Bone marrow (tissue), 2 donors: ENCODE data around the gene BCAS3.
"Not testable (repeated sequence)": the region's sequence is repeated elsewhere in the genome, so short reads cannot be mapped to it uniquely, and the experiment has no call there.

Source experiments
- DNase-seq, 2 donors: peaks; one replicate each; lab custom pipeline; 2025; lab: John Stamatoyannopoulos, UW

The BCAS3 gene

DNA sequence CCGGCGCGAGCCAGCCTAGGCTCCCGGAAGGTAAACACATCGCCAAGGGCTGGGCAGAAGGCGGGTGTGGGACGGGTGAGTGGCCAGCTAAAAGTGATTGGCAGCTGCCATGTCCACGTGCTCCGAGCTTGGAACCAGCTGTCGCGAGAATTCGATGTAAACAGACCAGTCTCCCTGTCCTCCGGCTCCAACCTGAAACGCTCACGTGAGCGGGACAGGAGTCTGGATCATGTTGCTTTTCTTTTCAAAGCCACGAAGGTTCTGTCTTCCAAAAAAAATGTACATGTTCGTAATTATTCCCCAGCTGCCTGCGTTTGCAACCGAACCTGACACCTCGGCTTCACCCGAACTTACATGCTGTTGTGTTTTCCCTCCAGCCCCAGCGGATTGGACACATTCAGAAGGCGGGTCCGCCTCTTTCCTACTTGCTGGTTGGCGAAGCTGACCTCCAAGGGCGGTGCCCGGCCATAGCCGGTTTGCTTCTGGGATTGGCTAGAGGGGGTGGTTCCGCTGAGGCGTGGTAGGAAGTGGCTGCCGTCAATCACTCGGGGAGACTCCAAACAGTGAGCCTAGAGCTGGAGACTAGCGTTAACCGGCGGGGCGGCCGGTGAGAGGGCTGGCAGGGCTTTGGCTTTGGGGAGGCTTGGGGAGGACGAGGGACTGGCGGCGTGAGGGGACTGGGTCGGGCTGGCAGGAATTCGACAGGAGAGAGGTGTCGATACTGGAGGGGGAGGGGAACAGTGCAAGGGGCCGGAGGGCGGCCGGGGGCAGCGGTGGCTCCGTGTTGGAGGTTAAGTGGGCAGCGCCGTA lies at the start of gene BCAS3:
BCAS3 (plus strand) TSS at position 544 of the 810 bp plus-strand sequence.
- peak; percentile 88 to 98 for DNase-seq

DNA sequence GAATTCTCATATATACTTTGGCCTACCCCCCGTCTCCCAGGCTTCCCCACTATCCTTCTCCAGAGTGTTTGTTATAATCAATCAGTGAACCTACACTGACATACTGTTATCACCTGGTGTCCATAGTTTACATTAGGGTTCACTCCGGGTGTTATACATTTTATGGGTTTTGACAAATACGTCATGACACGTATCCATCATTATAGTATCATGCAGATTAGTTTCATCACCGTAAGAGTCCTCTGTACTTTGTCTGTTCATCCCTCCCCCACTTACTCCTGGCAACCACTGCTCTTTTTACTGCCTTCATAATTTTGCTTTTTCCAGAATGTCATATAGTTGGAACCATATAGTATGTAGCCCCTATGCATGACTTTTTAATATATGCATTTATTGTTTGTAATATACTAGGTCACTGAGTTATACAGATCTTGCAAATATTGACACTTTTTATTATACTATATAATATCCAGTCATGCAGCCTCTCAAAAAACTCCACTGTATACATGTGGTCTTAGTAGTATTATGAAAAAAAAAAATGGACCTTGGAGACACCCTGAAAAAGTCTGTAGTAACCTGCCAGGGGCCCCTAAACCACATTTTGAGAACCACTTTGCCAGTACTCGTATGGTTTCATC lies 49.3 kb upstream of the BCAS3 start:
- DNase-seq = no peak

DNA sequence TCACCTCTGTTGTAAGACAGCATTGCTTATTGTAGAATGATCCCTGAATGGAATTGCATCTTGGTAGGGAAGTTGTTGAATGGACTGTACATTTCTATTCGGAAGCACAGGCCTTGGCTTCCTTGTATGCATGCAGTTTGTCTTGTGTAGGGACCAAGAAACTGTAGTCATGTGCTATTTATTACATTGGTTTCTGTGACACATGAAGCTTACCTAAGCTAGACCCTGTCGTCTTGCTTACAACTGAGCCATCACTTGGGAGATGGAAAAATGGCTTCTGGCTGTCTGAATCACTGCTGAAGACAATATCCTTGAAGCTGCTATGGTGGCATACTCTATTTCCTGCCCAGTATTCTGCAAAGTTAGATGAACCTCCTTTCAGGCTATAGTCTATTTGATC lies 48.5 kb upstream of the BCAS3 start:
- no peak for DNase-seq

DNA sequence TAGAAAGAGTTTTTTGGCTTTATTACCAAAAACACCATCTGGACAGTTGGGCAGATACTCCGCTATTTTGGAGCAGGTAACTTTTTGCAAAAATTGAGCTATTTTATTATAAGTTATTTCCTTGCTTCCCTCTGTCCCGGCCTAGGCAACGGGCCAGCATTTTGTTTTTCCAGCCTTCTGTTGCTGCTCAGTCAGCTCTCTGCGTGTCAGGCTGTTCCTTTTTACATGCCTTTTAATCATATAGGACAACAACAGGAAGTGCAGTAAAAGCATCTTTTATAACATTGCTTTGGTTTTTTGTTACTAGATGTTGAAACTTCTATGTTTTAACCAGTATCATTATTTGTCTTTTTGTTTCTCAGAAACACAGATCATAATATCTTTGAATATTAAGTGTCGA lies 47.3 kb upstream of the BCAS3 start:
- DNase-seq = no peak

- DNase-seq = no peak
Observed at GRCh38 chr17:60631119-60631518, 46.5 kb upstream of the BCAS3 start.

GRCh38 chr17:60637683-60638082 lies 40.0 kb upstream of the BCAS3 start:
- no peak for DNase-seq

DNA sequence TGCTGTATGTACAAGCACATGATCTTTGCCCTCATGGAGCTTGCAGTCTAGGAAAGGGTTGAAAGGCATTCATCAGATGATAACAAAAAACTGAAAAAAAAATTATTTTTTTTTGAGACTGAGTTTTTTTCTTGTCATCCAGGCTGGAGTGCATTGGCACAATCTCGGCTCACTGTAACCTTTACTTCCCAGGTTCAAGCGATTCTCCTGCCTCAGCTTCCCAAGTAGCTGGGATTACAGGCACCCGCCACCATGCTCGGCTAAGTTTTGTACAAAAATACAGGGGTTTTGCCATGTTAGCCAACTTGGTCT lies 38.7 kb upstream of the BCAS3 start:
- no peak for DNase-seq

GRCh38 chr17:60640503-60640902 lies 37.1 kb upstream of the BCAS3 start:
- peak in 1 of 2 donors; percentile 26 for DNase-seq

GRCh38 chr17:60641126-60641525 lies 36.5 kb upstream of the BCAS3 start:
- DNase-seq = no peak

DNA sequence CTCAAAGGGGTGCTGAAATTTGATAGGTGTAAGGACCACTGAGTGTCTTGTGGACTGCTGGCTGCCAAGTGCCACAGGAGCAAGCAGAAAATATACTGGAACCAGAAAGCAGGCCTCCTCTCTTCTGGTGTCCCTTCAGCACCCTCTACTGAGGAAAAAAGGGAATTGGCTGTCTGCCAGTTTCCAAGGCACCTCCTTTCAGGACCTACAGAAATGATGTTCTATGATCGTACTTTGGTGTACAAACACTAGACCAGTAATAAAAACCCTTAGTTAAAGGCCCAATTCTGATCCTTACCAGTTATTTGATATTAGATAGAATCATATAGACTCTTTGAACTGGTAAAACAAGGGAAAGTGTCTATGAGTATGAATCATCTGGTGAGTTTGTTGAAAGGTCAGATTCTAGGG lies 35.8 kb upstream of the BCAS3 start:
- peak; percentile 2 to 57 for DNase-seq

DNA sequence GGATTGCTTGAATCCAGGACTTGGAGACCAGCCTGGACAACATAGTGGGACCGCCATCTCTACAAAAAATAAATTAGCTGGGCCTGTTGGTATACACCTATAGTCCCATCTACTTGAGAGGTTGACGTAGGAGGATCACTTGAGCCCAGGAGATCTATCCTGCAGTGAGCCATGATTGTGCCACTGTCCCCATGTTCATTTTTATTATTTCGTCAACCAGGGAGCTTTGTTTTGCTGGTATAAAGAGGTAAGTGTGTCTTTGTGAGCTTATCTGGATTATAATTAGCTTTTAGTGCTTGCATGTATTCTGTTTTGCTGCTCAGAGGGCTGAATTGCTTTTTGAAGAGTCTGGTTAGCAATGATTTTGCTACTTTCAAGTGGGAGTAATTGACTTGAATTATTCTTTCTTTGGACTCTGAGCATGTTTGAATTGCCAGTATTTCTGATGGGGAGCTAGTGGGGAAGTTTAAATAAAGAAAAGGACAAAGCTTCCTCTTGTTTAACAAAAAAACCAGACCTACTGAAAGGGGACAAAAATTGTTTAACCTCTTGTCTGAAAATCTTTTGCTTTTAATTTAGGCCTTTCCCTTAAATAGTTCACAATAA lies 31.6 kb upstream of the BCAS3 start:
- DNase-seq = no peak

DNA sequence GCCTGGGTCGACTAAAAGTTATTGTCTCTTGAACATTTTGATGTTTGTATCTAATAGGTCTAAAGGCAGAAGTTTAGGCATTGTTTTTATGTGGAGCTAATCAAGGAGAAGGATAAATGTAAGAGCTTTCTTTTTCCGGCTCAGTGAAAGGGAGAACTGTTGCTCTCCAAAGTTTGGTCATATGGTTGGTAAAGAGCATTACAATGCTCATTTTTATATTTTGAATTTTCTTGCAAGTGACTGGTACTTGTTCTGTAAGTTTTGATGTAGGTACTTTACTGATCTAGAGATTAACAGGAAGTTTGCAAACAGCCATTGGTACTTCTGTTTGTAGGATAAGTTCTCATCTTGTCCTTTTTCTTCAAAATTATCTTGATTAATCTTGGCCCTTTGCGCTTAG lies 30.9 kb upstream of the BCAS3 start:
- no peak for DNase-seq

GRCh38 chr17:60647705-60648104 lies 29.9 kb upstream of the BCAS3 start:
- DNase-seq = no peak

DNA sequence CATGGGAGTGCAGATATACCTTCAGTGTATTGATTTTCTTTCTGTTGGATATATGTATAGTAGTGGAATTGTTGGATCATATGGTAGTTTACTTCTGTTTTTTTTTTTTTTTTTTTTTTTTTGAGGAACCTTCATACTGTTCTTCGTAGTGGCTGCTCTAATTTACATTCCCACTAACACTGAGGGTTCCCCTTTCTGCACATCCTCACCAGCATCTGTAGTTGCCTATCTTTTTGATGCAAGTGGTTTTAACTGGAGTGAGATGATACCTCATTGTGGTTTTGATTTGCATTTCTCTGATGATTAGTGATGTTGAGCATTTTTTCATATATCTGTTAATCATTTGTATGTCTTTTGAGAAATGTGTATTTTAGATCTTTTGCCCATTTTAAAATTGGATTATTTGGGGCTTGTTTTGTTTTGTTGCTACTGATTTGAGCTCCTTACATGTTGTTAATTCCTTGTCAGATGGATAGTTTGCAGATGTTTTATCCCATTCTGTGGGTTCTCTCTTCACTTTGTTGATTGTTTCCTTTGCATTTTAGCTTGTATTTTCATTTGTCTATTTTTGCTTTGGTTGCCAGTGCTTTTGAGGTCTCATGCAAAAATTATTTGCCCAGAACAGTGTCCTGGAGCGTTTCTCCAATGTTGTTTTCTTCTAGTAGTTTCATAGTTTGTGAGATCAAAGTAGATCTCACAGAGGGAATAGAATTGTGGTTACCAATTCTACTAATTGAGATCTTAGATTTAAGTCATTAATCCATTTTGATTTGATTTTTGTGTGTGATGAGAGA lies 25.0 kb upstream of the BCAS3 start:
- DNase-seq = peak in 1 of 2 donors; percentile 37

DNA sequence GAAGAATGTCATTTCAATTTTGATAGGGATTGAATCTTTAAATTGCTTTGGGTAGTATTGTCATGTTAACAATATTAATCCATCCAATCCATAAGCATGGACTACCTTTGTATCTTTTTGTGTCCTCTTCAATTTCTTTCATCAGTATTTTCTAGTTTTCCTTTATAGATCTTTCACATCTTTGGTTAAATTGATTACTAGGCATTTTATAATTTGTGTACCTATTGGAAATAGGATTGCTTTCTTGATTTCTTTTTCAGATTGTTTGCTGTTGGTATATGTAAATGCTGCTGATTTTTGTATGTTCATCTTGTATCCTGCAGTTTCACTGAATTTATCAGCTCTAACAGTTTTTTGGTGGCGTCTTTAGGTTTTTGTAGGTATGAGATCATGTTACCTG lies 24.1 kb upstream of the BCAS3 start:
- no peak for DNase-seq

DNA sequence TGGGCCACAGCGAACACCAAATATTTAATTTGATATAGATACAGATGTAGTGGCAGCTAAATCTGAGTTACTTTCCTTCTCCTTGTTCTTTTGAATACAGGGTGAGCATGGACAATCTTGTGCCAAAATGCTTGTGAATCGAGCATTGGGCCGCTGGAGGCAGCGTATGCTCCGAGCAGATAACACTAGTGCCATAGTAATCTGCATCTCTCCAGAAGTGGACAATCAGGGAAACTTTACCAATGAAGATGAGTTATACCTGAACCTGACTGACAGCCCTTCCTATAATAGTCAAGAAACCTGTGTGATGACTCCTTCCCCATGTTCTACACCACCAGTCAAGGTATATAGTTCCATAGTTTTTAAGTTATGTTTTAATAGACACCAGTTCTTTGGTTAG lies 21.2 kb upstream of the BCAS3 start:
- no peak for DNase-seq

DNA sequence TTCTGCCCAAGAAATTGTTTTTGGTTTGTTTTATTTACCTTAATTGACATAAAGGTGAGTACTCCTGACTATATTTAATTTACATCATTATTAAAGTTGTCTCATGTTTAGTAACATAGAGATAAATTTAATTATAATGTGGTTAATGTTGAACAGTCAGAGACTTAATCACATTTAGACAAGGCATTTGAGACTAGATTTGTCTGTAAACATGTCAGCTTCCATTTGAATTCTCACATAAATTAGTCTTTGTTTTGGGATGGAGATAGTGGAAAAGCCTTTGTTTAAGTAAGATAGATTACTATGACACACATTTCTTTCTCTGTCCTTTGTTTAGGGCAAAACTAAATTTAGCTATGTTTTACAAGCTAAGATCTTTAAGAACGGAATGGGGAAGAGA lies 18.5 kb upstream of the BCAS3 start:
- DNase-seq = no peak

GRCh38 chr17:60661489-60661888 lies 16.2 kb upstream of the BCAS3 start:
- no peak for DNase-seq

DNA sequence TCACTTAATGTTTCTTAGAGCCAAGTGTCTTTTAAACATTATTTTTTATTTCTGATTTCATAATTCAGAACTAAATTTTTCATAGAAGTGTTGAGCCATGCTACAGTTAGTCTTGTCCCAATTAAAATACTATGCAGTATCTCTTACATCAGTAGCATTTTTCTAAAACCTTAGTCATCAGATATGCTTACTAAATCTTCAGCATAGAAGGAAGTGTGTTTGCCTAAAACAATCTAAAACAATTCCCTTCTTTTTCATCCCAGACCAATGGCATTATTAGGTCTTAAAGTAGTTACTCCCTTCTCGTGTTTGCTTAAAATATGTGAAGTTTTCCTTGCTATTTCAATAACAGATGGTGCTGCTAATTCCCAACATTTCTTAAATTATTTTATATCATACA lies 13.6 kb upstream of the BCAS3 start:
- DNase-seq = no peak

GRCh38 chr17:60665602-60666001 lies 12.0 kb upstream of the BCAS3 start:
- DNase-seq = no peak

DNA sequence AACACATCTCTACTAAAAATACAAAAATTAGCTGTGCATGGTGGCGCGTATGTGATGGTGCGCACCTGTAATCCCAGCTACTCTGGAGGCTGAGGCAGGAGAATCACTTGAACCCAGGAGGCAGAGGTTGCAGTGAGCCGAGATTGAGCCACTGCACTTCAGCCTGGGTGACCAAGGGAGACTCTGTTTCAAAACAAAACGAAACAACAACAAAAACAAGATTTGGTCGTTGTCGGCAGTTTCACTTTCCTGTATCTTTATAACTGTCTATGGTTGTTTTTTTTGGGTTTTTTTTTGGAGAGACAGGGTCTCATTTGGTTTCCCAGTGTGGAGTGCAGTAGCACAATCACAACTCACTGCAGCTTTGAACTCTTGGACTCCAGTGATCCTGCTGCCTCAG lies 8.9 kb upstream of the BCAS3 start:
- not testable (repeated sequence) for DNase-seq

- no peak for DNase-seq
Observed at GRCh38 chr17:60671482-60671881, 6.2 kb upstream of the BCAS3 start.

DNA sequence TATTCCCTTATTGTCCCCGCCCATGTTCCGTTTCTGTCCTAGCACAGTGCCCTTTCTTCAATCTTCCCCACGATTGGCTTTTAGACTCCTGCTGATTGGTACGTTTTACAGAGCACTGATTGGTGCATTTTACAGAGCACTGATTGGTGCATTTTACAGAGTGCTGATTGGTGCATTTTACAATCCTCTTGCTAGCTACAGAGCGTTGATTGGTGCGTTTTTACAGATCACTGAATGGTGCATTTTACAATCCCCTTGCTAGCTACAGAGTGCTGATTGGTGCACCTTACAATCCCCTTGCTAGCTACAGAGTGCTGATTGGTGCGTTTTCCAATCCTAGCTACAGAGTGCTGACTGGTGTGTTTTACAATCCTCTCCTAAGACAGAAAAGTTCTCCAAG lies 3.0 kb upstream of the BCAS3 start:
- not testable (repeated sequence) for DNase-seq
